ENCODE measurements around the gene OXGR1. TPM values are rescaled to one million over a fixed set of nuclear protein-coding genes. Genes with fewer than 3 reads are reported as not detected.
A peak's percentile ranks its signal among the peaks of the same experiment; 100 is the strongest.

The OXGR1 gene
- total RNA-seq, 1 donor = not detected

DNA sequence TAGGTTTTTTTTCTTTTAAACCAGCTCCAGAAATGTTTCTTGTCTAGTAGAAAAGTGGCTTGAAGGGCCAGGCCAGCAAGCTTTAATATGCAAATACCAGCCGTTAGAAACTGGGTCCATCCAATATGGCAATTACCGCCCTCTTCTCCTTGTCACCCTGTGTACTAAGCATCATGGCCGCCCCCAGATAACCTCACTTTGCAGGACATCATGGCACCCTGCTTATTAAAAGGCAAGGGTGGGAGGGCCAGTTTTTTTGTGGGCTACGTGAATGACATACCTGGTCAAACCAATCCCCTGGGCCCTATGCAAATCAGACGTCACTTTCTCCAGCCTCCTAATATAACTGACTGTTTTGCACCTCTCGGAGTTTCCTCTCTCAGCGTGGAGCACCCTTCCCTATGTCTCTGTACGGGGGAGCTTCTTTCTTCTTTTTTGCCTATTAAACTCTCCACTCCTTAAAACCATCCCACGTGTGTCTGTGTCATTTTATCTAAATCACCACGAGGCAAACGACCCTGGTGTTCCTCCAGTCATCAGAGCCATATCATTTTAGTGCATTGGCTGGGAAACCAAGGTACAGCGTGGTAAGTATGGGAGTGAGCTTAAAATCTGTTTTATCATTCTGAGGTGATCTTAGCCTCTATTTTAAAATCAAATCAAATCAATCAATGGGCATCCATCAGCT is 27.7 kb downstream of the OXGR1 start:
- TF ChIP-seq, protein P1, sequence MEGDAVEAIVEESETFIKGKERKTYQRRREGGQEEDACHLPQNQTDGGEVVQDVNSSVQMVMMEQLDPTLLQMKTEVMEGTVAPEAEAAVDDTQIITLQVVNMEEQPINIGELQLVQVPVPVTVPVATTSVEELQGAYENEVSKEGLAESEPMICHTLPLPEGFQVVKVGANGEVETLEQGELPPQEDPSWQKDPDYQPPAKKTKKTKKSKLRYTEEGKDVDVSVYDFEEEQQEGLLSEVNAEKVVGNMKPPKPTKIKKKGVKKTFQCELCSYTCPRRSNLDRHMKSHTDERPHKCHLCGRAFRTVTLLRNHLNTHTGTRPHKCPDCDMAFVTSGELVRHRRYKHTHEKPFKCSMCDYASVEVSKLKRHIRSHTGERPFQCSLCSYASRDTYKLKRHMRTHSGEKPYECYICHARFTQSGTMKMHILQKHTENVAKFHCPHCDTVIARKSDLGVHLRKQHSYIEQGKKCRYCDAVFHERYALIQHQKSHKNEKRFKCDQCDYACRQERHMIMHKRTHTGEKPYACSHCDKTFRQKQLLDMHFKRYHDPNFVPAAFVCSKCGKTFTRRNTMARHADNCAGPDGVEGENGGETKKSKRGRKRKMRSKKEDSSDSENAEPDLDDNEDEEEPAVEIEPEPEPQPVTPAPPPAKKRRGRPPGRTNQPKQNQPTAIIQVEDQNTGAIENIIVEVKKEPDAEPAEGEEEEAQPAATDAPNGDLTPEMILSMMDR (IDR thresholded peaks at IDR 0.05; ENCODE audit: insufficient read depth, low read depth, low read length) = no peak
- no peak overlapping the region for H3K4me3 ChIP-seq (ENCODE audit: low read depth, low read length)
- DNase-seq (ENCODE audit: low read depth) = no peak

DNA sequence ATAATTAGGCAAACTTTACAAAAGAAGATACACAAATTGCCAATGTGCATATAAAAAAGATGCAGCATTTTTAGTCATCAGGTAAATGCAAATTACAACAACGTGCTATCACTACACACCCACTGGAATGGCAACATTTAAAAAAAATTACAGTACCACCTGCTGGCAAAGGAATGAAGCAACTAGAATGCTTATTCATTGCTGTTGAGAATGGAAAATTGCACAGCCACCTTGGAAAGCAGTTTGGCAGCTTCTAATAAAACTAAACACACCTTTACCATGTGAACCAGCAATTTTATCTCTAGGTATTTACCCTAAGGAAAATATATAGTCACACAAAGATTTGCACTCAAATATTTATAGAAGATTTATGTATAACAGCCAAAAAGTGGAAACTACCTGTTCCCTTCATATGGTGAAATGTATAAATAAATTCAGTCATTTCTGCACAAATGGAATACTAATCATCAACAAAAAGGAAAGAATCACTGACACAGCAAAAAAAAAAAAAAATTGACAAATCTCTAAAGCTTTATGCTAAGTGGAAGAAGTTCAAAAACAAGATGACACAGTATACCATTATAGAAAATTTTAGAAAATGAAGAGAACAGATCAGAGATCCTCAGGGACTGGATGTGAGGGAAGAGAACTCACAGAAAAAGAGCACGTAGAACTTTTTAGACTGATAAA is 30.3 kb downstream of the OXGR1 start:
- no peak overlapping the region for H3K4me3 ChIP-seq (ENCODE audit: low read depth, low read length)
- DNase-seq (ENCODE audit: low read depth) = no peak
- TF ChIP-seq, protein P1 (IDR thresholded peaks at IDR 0.05; ENCODE audit: insufficient read depth, low read depth, low read length) = peak; percentile 4

DNA sequence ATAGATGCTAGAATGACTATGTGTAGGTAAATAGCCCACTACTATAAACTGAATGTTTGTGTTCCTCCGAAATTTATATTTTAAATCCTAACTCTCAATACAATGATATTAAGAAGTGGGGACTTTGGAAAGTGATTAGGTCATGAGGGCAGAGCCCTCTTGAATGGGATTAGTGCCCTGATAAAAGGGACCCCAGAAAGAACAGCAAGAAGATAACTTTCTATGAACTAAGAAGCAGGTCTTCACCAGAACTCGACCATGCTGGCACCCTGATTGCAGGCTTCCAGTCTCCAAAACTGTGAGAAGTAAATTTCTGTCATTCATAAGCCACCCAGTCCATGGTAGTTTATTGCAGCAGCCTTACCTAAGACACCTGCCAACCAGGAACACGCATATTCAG is 33.9 kb downstream of the OXGR1 start:
- no peak overlapping the region for H3K4me3 ChIP-seq (ENCODE audit: low read depth, low read length)
- TF ChIP-seq, protein P1 (IDR thresholded peaks at IDR 0.05; ENCODE audit: insufficient read depth, low read depth, low read length) = no peak
- no peak for DNase-seq (ENCODE audit: low read depth)

DNA sequence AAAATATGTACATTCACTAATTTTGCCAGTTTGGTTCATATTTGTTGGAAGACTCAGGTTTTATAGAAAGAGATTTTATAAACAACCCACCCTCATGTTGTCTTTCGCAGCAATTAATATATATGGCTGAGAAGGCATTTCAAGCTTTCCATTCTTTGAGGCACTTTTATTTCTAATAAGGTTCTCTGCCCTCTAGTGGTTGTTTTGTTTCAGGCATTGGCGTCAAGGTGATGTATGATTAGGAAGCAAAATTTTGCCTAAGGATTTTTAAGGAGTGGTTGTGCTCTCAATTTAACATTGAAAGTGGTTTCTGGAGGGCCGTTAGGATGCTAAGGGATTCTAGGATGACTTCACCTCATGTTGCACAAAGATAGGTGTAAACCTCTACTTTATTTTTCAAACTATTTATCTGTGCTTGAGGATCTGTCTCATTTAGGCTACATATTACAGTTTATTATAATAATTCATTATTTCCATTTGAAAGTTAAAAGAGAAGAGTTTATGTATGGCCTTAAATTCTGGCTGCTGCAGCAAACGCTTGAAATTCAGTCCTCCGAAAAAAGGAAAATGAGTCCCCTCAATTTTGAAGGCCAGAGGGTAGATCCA is 35.9 kb downstream of the OXGR1 start:
- TF ChIP-seq, protein P1 (IDR thresholded peaks at IDR 0.05; ENCODE audit: insufficient read depth, low read depth, low read length) = peak; percentile 85

DNA sequence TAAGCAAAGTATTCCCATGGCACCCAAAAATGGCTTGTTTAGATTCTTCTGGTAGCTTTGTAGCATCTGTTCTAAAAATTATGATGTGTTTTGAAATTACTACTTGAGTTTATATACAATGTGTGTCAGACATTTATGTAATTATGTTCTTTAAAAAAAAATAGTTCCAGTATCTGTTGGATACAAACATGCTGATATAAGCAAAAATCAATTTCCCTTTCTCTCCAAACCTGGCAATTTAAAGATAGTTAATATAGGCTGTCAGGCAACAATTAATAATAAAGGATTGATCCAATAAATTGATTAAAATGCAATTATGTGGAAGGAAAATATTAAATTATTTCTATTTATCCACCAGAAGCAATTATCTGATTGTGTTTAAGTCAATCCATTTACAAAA is 41.7 kb downstream of the OXGR1 start:
- H3K4me3 ChIP-seq (ENCODE audit: low read depth, low read length) = no peak overlapping the region
- no peak for DNase-seq (ENCODE audit: low read depth)
- TF ChIP-seq, protein P1 (IDR thresholded peaks at IDR 0.05; ENCODE audit: insufficient read depth, low read depth, low read length) = no peak

More for the DNA sequence above, 35.9 kb downstream of the OXGR1 start:
- peak; percentile 28 for DNase-seq (ENCODE audit: low read depth)
- no peak overlapping the region for H3K4me3 ChIP-seq (ENCODE audit: low read depth, low read length)

DNA sequence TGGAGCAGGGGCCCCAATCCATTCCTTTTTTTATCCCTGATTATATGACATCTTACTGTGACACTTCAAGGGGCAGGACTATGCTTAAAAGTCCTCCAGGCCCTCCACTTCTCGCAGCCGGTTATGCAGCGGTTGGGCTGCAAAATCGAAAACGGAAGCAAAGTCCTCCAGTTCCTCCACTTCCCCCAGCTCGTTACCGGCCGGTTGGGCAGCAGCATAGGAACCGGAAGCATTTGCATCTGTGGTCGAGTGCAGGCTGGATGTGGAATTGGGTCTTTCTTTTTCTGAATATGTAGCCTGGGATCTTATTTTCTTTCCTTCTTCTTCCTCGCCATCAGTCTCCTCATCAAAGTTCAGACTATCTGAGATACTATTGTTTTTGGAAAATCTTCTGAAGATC is 46.1 kb downstream of the OXGR1 start:
- no peak overlapping the region for H3K4me3 ChIP-seq (ENCODE audit: low read depth, low read length)
- TF ChIP-seq, protein P1 (IDR thresholded peaks at IDR 0.05; ENCODE audit: insufficient read depth, low read depth, low read length) = no peak
- DNase-seq (ENCODE audit: low read depth) = no peak

Measured in fibroblast of villous mesenchyme (primary cell).